Esophagus muscularis mucosa (tissue), 3 donors: ENCODE data around the gene IFI6.

Source experiments
- CTCF ChIP-seq, 3 experiments: fragments of 200-600 bp in 2 of 3; fragments of 450-650 bp in 1 of 3; sonication (generic) in 2 of 3; IDR thresholded peaks; one replicate each; pipeline ENCODE4 v1.5.1; 2017 to 2019; ENCODE audit warnings: antibody characterized with exemption in 3 of 3, mild to moderate bottlenecking in 2 of 3, moderate library complexity in 1 of 3
- POLR2A ChIP-seq: fragments of 450-650 bp; IDR thresholded peaks from one replicate; pipeline ENCODE4 v1.6.1; 2017; ENCODE audit warnings: antibody characterized with exemption, moderate library complexity, mild to moderate bottlenecking, low read depth
- POLR2AphosphoS5 ChIP-seq, 2 donors: sonication (generic); formaldehyde crosslinking; IDR thresholded peaks; one replicate each; pipeline ENCODE4 v1.6.1; 2017; ENCODE audit warnings: antibody characterized with exemption in 2 of 2

- TF ChIP-seq CTCF (IDR thresholded peaks at IDR 0.05) (no peak), POLR2A (no peak), POLR2AphosphoS5 (IDR thresholded peaks at IDR 0.05) (no peak)
These were observed 13.0 kb downstream of the IFI6 start for GRCh38 chr1:27658951-27659496.
